ENCODE results near the gene GPC6. TPM values are rescaled to one million over a fixed set of nuclear protein-coding genes. Genes with fewer than 3 reads are reported as not detected.

The GPC6 gene
- polyA plus RNA-seq, 1 of the 3 experiments (the other 2 are of a cell fraction) = 6.7 TPM

DNA sequence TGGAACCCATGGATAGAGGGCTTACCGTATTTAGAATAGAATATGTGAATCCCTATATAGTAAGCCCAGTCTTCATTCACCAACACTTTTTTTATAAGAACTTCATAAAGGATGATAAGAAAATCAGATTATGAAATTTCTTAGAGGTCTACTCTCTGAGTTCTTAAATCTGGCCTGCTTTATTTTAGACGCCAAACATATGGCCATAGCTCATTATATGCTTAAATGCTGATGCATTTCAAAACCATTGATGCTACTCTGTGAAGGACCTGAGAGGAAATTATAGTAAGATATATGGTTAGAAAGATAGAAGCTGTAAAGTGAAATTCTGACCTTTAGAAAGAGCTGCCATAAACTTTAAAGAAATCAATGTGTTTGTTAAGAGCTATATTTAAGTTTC lies 38.3 kb downstream of the GPC6 start (continued):
- TF ChIP-seq, protein P1, sequence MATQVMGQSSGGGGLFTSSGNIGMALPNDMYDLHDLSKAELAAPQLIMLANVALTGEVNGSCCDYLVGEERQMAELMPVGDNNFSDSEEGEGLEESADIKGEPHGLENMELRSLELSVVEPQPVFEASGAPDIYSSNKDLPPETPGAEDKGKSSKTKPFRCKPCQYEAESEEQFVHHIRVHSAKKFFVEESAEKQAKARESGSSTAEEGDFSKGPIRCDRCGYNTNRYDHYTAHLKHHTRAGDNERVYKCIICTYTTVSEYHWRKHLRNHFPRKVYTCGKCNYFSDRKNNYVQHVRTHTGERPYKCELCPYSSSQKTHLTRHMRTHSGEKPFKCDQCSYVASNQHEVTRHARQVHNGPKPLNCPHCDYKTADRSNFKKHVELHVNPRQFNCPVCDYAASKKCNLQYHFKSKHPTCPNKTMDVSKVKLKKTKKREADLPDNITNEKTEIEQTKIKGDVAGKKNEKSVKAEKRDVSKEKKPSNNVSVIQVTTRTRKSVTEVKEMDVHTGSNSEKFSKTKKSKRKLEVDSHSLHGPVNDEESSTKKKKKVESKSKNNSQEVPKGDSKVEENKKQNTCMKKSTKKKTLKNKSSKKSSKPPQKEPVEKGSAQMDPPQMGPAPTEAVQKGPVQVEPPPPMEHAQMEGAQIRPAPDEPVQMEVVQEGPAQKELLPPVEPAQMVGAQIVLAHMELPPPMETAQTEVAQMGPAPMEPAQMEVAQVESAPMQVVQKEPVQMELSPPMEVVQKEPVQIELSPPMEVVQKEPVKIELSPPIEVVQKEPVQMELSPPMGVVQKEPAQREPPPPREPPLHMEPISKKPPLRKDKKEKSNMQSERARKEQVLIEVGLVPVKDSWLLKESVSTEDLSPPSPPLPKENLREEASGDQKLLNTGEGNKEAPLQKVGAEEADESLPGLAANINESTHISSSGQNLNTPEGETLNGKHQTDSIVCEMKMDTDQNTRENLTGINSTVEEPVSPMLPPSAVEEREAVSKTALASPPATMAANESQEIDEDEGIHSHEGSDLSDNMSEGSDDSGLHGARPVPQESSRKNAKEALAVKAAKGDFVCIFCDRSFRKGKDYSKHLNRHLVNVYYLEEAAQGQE (IDR thresholded peaks at IDR 0.05; ENCODE audit: low read depth, low read length) = no peak
- no peak for TF ChIP-seq PBX3 (IDR thresholded peaks at IDR 0.05)

GRCh38 chr13:93265800-93266199 lies 39.2 kb downstream of the GPC6 start:
- 75% methylated on average over 5 of the region's 5 CpGs for WGBS (ENCODE audit: low lambda C conversion rate)
- Histone ChIP-seq H3K4me3 (ENCODE audit: low read depth in 2 of 2, low read length in 1 of 2) (no peak overlapping the region), H3K27ac (ENCODE audit: low read depth in 2 of 2, low read length in 1 of 2) (no peak overlapping the region), H4K20me1 (ENCODE audit: insufficient read depth) (no peaks in the 10 kb centered on the region), H3K27me3 (ENCODE audit: insufficient read depth) (no peaks in the 10 kb centered on the region), H3K9me2 (no peaks in the 10 kb centered on the region), H3K4me2 (no peak overlapping the region), H3K36me3 (replicated peaks in 1 of 2; ENCODE audit: control insufficient read depth in 1 of 2, insufficient read depth in 2 of 2, low read length in 1 of 2) (no peaks in the 10 kb centered on the region), H3K9ac (no peak overlapping the region), H2AFZ (ENCODE audit: low read depth) (no peak overlapping the region), H3K79me2 (ENCODE audit: insufficient read depth) (no peaks in the 10 kb centered on the region), H3K9me3 (no peaks in the 10 kb centered on the region), H3K4me1 (ENCODE audit: control insufficient read depth in 1 of 2, insufficient read depth in 2 of 2, low read depth in 1 of 2, low read length in 1 of 2) (peaks cover 2 to 26% of the 10 kb centered on the region in 2 experiments; a peak in 3 of 4 replicates), H3F3A (replicated peaks; ENCODE audit: insufficient read depth) (peaks cover 11% of the 10 kb centered on the region)
- no peak for DNase-seq
- no peak for TF ChIP-seq RFX5 (IDR thresholded peaks at IDR 0.05; ENCODE audit: low read length)
- TF ChIP-seq USF1 (IDR thresholded peaks at IDR 0.05; ENCODE audit: borderline replicate concordance, low read depth) = no peak
- no peak for TF ChIP-seq POLR2AphosphoS5 (IDR thresholded peaks at IDR 0.05; ENCODE audit: low read depth, low read length)
- no peak for TF ChIP-seq GATA2 (CRISPR knock-in tag; IDR thresholded peaks at IDR 0.05)
- TF ChIP-seq ZBTB33 (IDR thresholded peaks at IDR 0.05; ENCODE audit: borderline replicate concordance, low read depth) = no peak
- no peak for TF ChIP-seq RCOR1 (IDR thresholded peaks at IDR 0.05; ENCODE audit: low read length)
- TF ChIP-seq MXI1 (IDR thresholded peaks at IDR 0.05; ENCODE audit: low read depth, low read length) = no peak
- TF ChIP-seq FOXJ3 (CRISPR knock-in tag; IDR thresholded peaks at IDR 0.05) = no peak
- TF ChIP-seq EZH2phosphoT487 (IDR thresholded peaks at IDR 0.05; ENCODE audit: borderline replicate concordance, low read depth) = no peak
- no peak for TF ChIP-seq YY1 (IDR thresholded peaks at IDR 0.05; ENCODE audit: low read depth)
- TF ChIP-seq CTCF (IDR thresholded peaks at IDR 0.05) = no peak
- TF ChIP-seq CHD2 (IDR thresholded peaks at IDR 0.05; ENCODE audit: low read length, partially characterized antibody) = no peak
- no peak for TF ChIP-seq MEF2A (IDR thresholded peaks at IDR 0.05; ENCODE audit: borderline replicate concordance, low read depth)
- TF ChIP-seq, protein P2, sequence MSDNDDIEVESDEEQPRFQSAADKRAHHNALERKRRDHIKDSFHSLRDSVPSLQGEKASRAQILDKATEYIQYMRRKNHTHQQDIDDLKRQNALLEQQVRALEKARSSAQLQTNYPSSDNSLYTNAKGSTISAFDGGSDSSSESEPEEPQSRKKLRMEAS (IDR thresholded peaks at IDR 0.05; ENCODE audit: low read depth) = no peak
- no peak for TF ChIP-seq FOSL2 (IDR thresholded peaks at IDR 0.05; ENCODE audit: borderline replicate concordance, low read depth)
- TF ChIP-seq SMC3 (IDR thresholded peaks at IDR 0.05; ENCODE audit: low read depth, low read length) = no peak
- ChIA-PET POLR2A (no interaction called here), CTCF (interaction anchor here (1.2 kb wide), 1 partner anchor 37 kb away, joined by 3 read pairs; no protein-coding TSS in a partner anchor)
